T-helper 1 cell treated with Interleukin-12 subunit alpha and Interleukin-12 subunit beta and Interleukin-4 antibody, amounts not matched to agents 30 ng/mL and 1 ng/mL, for 36 hours (primary cell): ENCODE measurements around the gene AVPR2. TPM values are rescaled to one million over a fixed set of nuclear protein-coding genes. Genes with fewer than 3 reads are reported as not detected.

ENCODE experiments used
- intact Hi-C: fragments of 100-400 bp; cut with micrococcal nuclease; formaldehyde crosslinking; loops from one replicate; pipeline ENCODE4 v1.15.1; 2024
- total RNA-seq: library from RNA; stranded (reverse); gene quantifications from 2 replicates; pipeline ENCODE4 v1.2.3, GENCODE V29; 2022

The AVPR2 gene
- total RNA-seq, 1 donor from 2014 or later = not detected

DNA sequence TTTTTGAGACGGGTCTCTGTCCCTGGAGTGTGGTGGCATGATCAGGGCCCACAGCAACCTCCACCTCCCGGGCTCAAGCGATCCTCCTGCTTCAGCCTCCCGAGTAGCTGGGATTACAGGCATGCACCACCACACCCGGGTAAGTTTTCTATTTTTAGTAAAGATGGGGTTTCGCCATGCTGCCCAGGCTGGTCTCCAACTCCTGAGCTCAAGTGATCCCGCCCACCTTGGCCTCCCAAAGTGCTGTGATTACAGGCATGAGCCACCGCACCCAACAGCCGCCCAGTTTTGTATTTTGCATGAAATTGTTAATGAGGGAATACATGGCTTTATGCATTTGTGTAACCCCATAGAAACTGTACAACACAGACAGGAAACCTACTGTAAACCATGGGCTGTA is 24.4 kb downstream of the AVPR2 start:
- intact Hi-C loops = loop anchor here (1.0 to 10.0 kb wide), 8 partner anchors 42 to 972 kb away; partner anchors contain the start of genes ABCD1, BCAP31, FLNA and HCFC1

DNA sequence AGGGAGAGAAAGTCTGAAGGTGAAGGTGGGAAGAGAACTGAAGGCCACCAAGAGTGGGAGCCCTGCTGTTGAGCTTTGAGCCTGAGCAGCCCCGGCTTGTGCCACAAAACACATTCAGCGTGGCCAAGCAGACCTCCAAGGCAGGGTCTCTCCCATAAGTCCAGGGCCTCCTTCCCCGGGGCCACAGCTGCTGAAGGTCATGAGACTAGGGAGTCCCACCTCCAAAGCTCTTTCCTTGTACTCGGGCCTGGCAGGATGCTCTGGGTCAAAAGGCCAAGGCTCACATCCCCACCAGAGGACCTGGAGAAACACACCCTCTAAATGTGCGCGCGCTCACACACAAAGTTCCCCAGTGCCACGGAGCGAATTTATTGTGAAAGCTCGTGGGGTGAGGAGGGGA is 25.1 kb downstream of the AVPR2 start:
- intact Hi-C loops = loop anchor here (5.0 to 10.0 kb wide), 5 partner anchors 42 to 972 kb away; partner anchors contain the start of genes FLNA, L1CAM and RPL10

DNA sequence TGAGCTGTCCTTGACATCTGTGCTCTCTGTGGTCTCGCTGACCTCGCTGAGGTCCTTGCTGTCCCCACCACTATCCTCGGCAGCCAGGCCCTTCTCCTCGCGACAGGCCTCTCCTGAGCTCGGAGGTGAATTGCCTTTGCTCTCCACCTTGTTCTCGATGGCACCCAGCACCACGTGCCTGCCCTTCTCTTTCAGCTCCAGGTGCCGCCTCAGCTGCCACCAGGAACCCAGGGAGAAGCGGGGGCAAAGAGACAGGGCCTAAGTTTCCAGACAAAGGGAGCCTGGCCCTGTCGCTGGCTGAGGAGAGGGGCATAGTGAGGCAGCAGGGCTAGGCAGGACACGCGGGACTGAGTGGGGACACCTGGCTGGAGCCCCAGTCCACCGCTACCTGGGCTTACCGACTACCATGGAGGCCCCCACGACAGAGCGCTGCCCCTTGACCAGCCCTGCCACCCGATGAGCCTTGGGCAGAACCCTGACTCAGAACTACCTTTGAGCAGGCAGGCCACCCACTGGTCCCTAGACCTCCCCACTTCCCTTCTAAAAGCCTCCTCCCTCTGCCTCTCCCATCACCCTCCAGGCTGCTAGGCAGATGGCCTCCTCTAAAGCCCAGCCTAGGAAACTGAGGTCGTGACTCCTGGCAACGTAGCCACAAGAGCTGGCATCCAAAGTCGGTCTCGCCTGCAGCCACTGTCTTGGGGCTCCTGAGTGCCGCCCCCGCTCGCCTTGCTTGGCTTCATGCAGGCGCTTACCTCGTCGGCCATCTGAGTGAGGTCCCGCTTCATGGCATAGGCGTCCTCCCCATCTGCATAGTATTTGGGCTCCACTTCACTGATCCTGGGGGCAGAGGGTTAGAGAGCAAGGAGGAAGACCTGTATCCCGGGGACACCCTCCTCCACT is 25.8 kb downstream of the AVPR2 start:
- intact Hi-C loops = no loop called here

DNA sequence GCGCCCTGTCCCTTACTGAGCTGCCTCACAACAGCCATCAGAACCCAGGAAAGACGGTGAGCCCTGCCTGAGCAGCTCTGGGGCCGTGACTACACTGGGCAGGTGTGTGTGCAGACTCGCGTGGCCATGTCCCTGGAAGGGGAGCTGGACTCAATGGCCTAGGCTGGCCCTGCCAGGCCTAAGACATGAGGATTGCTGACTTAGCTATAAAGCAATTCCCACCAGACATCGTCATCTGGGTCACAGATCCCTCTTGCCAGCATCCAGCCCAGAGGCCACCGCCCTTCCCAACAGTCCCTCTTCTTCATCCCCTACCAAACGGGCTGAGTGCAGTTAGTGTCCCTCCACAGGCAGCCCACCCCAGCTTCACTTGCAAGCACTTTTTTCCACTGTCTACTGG is 26.7 kb downstream of the AVPR2 start:
- intact Hi-C loops = no loop called here

DNA sequence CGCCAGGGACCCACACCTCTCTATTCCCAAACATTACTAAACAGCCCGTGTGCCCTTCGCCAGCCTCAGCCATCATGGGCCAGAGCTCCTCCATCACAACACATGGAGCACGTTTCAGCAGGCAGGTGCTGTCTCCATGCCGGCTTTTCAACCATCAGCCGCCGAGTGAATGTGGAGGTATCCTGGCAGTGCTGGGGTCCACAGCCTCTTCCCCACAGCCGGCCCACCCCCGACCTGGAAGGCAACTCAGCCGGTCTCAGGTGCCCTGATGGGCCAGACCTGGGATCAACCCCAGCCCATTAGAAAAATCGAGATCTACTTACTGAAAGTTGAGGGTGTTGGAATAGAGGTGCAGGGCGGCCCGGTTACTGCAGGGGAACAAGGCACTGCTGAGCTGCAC is 27.3 kb downstream of the AVPR2 start:
- intact Hi-C loops = no loop called here

DNA sequence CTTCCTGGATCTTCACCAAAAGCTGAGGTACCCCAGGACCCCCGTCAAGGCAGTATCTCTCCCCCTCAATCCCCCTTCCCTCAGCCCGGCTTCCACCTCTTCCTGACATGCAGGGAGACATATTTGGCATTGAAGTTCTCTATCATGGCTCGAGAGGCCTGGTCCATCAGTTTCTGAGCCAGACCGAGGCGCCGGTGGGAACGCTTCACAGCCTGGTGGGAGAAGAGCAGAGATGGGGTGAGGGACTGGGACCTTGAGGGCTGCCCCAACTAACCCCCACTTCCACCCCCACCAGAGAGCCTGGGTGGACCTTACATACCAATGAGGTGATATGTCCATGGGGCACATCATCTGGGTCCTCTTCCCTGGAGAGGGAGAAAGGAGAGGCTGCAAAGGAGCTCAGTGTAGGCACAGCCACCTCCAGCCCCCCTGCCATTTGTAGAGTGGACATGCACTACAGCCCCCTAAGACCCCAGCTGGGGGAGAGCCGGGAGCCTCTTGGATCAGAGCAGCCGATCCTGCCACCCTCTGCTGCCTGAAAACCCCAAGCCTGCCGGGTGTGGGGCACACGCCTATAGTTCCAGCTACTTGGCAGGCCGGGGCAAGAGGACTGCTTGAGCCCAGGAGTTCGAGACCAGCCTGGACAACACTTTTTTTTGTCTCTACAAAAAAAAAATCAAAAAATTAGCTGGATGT is 27.9 kb downstream of the AVPR2 start:
- intact Hi-C loops = no loop called here

DNA sequence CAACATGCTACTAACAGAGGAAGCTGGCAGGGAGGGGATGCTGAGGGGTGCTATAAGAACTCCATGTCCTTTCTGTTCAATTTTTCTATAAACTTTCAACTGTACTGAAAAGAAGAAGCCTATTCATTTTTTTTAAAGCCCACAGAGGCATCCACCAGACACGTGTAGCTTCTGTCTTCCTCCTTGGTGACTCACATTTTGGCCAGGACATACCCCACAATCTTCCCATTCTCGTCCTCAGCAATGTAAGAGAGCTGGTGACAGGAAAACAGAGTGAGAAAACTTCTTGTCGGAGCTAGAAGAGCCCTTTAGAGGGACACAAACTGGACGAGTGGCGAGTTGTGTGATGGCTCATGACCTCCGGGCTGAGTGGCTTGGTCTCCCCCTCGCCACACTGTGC is 29.3 kb downstream of the AVPR2 start:
- intact Hi-C loops = no loop called here

DNA sequence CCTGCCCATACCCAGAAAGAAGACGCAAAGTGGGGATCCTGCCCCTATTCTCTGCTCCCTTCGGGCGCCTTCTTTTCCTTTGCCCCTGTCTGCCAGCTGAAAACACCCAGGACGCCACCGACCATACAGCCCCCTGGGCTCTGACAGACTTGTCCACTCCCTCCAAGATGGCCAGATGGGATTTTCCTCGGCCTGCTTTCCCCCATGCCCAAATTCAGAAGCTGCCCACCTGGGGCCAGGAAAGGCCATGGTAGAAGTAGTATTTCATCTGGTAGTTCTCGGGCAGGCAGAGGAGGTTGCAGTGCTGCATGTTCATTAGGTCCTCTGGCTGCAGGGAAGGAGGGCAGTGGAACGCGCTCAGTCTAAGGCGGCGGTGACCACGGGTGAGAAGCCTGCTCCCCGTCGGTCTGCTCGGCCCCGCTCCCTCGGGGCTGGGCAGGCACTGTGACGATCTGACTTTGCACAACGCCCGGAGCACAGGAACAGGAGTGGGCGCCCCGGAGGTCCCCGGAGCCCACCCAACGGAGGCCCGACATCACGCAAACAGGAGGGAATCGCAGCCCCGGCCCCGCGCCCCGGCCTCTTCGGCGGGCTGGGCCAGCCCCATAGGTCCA is 29.8 kb downstream of the AVPR2 start:
- intact Hi-C loops = no loop called here

DNA sequence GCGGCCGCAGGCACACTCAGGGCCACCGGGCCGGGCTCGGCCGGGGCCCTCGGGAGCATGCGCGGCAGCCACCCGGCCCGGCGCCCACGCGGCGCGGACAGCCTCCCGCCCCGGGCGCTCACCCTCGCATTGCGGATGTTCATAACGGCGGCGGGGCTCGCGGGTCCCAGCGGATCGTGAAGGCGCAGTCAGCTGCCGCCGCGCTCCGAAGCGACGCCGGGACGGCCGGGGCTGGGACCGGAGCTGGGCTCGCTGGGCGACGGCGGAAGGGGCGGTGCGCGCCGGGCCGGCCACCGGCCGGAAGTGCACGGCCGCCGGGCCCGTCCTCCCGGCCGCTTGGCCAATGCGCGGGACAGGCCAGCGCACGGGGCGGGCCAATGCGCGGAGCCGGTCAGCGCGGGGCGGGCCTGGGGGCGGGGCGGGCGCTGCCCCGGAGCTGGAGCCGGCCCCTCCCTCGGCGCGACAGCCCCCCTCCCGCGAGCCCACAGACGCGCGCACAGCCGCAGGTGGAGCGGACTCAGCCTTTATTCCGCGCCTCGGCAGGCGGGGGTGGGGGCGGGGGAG is 30.4 kb downstream of the AVPR2 start, which contains the start of gene NAA10:
NAA10 (minus strand) TSS at position 276 of the 564 bp plus-strand sequence; CDS start at position 143, 133 bp downstream.
- intact Hi-C loops = loop anchor here (1.0 kb wide), 2 partner anchors 9 kb away; partner anchors contain the start of genes ARHGAP4 and RENBP

DNA sequence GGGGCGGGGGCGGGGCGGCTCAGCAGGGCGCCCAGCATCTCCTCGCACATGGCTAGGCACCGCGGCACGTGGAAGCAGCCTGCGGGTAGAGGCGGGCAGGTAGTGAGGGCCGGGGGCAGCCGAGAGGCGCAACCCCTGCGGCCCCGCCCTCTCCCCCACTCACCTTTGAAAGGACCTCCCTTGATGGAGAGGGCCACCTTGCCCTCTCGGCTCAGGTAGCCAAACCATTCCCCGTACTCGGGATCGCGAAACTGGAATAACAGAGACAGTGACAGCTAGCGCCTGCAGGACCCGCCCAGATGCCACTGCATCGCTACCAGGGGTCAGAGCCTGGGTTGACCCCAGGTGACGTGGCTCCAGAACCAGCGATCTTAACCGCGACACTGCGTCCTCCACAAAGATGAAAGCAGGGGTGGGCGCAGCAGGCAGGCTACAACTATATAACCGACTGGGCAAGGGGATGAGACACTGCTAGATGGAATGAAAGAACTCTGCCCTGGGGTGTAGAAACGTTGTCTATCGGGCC is 30.9 kb downstream of the AVPR2 start:
- intact Hi-C loops = loop anchor here (1.0 kb wide), 2 partner anchors 9 kb away; partner anchors contain the start of genes ARHGAP4 and RENBP

DNA sequence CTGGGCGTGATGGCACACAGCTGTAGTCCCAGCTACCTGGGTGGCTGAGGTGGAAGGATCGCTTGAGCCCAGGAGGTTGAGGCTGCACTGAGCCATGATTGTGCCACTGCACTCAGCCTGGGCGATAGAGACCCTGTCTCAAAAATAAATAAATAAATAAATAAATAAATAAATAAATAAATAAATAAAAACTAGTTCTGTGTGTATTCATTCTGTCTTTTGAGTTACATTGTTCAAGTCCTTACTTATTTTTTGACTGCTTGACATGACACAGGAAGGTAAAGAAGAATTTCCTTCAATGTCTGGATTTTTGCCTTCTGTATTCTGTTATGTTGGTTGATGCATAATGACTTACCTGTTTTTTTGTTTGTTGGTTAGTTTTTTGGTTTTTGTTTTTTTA is 32.6 kb downstream of the AVPR2 start:
- intact Hi-C loops = no loop called here

DNA sequence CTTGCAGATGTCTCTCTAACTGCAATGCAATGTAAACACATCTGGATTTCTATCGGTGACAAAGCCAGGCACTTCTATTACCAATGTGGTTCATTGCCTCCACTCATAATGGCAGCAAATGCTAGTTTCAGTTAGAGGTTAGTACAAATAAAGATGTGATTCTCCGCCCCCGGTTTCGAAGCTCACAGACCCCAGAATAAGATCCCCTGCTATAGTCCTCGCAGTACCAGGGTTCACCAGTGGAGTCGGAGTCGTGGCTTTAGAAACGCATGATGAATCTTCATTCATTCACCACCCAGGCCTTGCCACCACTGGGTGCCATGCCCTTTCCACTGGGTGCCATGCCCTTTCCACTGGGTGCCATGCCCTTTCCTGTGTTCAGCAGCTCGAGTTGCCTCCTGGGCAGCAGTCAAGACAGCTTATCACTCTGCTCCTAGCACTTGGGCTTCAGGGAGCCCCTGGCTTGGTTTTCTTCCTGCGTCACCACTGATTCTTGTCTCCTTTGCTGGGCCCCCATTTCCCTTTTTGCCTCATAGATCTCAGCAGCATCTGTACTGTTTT is 33.8 kb downstream of the AVPR2 start:
- intact Hi-C loops = no loop called here

DNA sequence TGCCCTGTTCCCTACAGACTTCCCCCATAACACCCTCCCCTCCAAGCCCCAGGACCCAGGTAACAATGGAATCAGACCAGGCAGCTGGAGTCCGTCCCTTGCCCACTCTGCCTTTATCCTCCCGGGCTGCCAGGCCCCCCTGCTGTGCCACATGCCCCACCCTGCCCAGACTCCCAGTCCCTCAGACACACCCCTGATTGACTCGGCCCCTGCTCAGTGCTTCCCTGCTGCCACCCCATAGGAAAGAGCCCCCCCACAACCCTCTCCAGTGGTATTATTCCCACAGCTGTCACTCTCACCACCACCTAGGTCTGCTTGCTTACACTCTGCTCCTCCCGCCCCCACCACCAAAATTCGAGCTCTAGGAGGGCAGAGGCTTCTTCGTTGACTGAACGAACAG is 35.1 kb downstream of the AVPR2 start:
- intact Hi-C loops = no loop called here

DNA sequence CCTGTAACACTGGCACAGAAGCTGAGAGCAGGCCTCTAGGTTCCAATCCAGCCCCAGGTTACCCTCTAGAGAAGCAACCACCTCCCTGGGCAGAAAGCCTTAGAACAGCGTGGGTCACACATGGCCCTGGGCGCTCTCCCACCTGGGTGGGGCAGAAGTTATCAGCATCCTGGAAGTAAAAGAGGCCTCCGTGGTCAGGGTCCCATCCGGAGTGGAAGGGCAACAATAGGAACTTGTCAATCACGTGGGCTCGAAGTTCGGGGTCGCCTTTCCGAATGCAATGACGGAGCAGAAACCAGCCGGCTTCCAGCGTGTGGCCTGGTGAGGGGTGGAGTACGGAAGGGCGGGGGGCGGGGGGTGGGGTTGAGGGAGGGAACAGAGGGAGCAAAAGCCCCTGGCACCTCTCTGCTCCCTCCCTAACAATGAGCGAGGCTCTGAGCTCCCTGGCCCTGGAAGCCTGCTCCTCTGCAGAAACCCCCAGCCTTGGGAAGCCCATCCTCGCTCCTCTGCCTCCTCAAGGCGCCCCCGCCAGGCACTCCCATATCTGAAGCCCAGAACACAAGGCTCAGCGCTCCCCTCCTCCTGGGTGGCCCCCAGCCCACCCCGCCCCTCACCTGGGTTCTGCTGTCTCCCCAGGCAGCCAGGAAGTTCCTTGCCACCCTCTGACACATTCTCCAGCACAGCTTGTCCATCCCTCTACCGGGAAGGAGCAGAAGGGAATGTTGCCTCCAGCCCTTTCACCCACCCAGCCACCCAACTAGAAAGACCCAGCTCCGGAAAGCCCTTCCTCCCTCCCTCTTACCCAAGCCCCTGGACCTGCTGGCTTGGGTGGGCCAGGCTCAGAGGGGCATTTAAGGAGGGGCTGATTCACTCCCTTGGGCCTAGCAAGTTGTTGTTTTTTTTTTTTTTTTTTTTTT is 37.1 kb downstream of the AVPR2 start:
- intact Hi-C loops = no loop called here

DNA sequence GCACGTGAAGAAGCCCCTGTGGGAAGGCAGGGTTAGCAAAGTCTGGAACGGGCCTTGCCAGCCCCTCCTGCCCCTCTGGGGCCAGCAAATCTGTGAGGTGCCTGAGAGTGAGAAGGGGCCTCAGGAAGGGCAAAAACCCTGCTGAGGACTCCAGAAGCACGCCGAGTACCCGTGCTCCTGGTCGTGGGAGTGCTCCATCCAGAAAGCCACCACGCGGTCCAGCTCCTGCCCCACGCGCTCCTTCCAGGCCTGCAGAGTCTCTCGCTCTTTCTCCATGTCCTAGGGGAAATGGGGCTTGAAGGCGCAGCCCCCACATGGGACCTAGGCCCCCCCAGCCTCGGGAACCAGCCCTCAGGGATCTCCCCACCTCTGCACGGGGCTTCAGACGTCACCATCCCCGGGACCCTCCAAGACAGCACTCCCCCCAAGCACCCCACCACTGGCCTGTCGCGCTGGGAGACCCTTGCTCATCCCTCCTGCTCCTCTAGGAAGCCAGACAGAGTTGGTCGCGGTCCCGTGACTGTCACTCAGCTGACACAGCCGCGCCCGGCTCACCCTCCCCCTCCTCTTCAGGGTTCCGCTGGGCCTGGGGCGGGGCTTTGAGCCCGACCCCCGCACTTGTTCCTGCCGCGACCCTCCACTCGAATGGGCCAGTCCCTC is 39.8 kb downstream of the AVPR2 start, which contains the start of gene RENBP:
RENBP (minus strand) TSS at position 504 of the 660 bp plus-strand sequence; CDS start at position 471, 33 bp downstream.
- intact Hi-C loops = loop anchor here (1.0 kb wide), 1 partner anchor 9 kb away; the partner anchor contains the start of gene NAA10

DNA sequence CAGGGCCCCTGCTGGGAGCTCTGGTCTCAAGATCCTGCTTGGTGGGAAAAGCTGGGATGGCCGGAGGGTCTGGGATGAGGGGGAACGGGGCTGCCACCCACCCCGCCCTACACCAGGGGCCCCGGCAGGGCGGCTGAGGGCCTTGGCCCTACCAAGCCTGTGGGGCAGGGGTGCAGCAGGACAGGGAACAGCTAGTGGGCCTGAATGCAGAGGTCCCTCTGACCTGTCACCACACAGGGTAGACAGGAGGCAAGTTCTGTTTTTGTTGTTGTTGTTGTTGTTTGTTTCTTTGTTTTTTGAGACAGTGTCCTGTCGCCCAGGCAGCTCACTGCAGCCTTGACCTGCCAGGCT is 40.3 kb downstream of the AVPR2 start:
- intact Hi-C loops = loop anchor here (1.0 to 5.0 kb wide), 2 partner anchors 9 to 472 kb away; partner anchors contain the start of genes HAUS7 and NAA10

DNA sequence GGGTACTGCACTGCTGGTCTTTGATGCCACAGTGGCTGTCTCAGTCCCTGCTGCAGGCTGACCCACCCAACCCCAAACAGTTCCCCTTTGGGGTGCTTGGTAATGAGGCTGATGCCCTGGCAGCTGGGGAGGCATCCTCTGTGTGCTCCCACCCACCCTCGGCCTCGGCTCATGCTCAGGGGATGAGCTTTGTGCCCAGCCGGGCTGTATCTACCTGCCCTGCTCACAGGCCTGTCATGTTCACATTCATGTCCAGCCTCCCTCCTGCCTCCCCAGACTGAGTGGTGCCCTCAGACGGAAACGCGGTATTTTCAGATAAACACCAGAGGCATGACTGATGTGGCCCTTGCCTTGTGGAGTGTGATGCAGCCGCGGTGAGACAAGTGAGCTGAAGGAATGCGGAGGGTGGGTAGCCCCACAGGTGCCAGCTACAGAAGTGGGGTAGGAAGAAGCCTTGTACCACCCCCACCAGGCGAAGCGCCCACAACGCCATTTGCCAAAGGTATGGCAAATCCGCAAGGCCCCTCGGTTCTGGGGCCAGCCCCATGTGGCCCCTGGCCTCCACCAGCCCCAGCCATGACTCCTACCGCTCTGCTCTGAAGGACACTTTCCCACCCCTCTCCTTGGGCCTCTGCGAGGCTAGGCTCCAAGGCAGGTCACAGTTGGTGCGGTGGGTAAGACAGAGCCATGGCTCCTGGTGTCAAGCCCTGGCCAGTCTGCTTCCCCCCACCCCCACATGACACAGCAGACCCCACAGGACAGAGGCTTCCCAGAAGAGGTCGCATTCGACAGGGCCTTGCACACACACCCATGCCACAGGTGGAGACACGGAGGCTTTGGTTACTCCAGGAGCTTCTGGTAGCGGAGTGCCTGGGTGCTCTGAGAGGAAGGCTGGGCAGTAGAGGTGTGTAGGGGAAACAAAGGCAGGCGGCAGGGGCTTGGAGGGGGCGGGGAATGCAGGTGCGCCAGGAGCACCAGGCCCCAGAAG is 41.8 kb downstream of the AVPR2 start:
- intact Hi-C loops = loop anchor here (2.0 to 5.0 kb wide), 3 partner anchors 25 to 474 kb away; partner anchors contain the start of genes HAUS7 and HCFC1
